H1 (cell line): ENCODE results near the gene TOR4A. TPM values are rescaled to one million over a fixed set of nuclear protein-coding genes. Genes with fewer than 3 reads are reported as not detected.
"Not testable (repeated sequence)": the region's sequence is repeated elsewhere in the genome, so short reads cannot be mapped to it uniquely, and the experiment has no call there.

Experiments used
- CTCF ChIA-PET: fragments of 300-600 bp; sonication (Branson Sonifier 250); formaldehyde crosslinking; loops from one replicate; lab custom pipeline; 2021; ENCODE audit not compliant: partially characterized antibody; lab: Charles Lee
- POLR2A ChIA-PET: fragments of 300-600 bp; sonication (Branson Sonifier 250); formaldehyde crosslinking; loops from one replicate; lab custom pipeline; 2021; ENCODE audit warnings: inconsistent platforms; ENCODE audit not compliant: partially characterized antibody; lab: Charles Lee
- DNase-seq, 2 experiments: peaks; one replicate each; pipeline versions ENCODE4 v3.0.0 to v3.0.0-alpha.2; 2010 to 2022; ENCODE audit warnings: low spot score in 2 of 2, low read depth in 1 of 2, mixed read lengths in 1 of 2
- FAIRE-seq: peaks from 2 replicates; lab custom pipeline; 2011; peaks lifted over from hg19 to GRCh38; lab: Jason Lieb, UNC
- H2AFZ ChIP-seq: 2 replicates; pipeline ENCODE4 v1.8.1; 2012; ENCODE audit warnings: low read length, inconsistent platforms
- H2AK5ac ChIP-seq: 2 replicates; pipeline ENCODE4 v1.6.1; 2013; ENCODE audit warnings: low read depth, low read length
- H2BK120ac ChIP-seq: replicated peaks from 2 replicates; pipeline ENCODE3; 2013; ENCODE audit warnings: low read depth, low read length, inconsistent platforms
- H2BK12ac ChIP-seq: 2 replicates; pipeline ENCODE4 v1.6.1; 2013; ENCODE audit warnings: low read depth, low read length
- H2BK15ac ChIP-seq: 2 replicates; pipeline ENCODE4 v1.6.1; 2013; ENCODE audit warnings: low read length
- H2BK20ac ChIP-seq: 2 replicates; pipeline ENCODE4 v1.6.1; 2013; ENCODE audit warnings: low read length
- H2BK5ac ChIP-seq: 2 replicates; pipeline ENCODE4 v1.6.1; 2013; ENCODE audit warnings: low read depth, low read length
- H3K14ac ChIP-seq: 2 replicates; pipeline ENCODE4 v1.6.1; 2013; ENCODE audit warnings: inconsistent platforms; ENCODE audit not compliant: insufficient read length
- H3K18ac ChIP-seq: 2 replicates; pipeline ENCODE4 v1.6.1; 2013; ENCODE audit warnings: low read length; ENCODE audit errors: extremely low read depth
- H3K23ac ChIP-seq: 2 replicates; pipeline ENCODE4 v1.6.1; 2013; ENCODE audit warnings: inconsistent platforms; ENCODE audit not compliant: insufficient read length
- H3K23me2 ChIP-seq: 2 replicates; pipeline ENCODE4 v1.6.1; 2013; ENCODE audit warnings: low read depth, low read length
- H3K27ac ChIP-seq: 2 replicates; pipeline ENCODE4 v1.6.1; 2011; ENCODE audit warnings: low read depth, low read length, inconsistent platforms
- H3K27me3 ChIP-seq, 4 experiments: replicated peaks in 1 of 4; 1 replicate in 1 of 4; 2 replicates in 3 of 4; pipeline versions ENCODE4 v1.6.1 to v1.8.1; 2011 to 2013; ENCODE audit warnings: low read length in 3 of 4, mild to moderate bottlenecking in 3 of 4, inconsistent platforms in 2 of 4, mixed read lengths in 2 of 4, moderate library complexity in 1 of 4; ENCODE audit not compliant: control insufficient read depth in 3 of 4, insufficient read depth in 3 of 4; ENCODE audit errors: extremely low read depth in 1 of 4
- H3K36me3 ChIP-seq, 4 experiments: 2 replicates each; pipeline versions ENCODE4 v1.6.1 to v1.8.1; 2011 to 2013; ENCODE audit warnings: mild to moderate bottlenecking in 4 of 4, low read length in 3 of 4, moderate library complexity in 2 of 4, control low read depth in 1 of 4, inconsistent platforms in 1 of 4; ENCODE audit not compliant: insufficient read depth in 4 of 4, control insufficient read depth in 2 of 4
- H3K4ac ChIP-seq: replicated peaks from 2 replicates; pipeline ENCODE3; 2013; ENCODE audit warnings: low read length, low read depth, mixed read lengths, inconsistent platforms; ENCODE audit not compliant: insufficient read length
- H3K4me1 ChIP-seq, 4 experiments: replicated peaks in 1 of 4; 1 replicate in 1 of 4; 2 replicates in 3 of 4; pipeline versions ENCODE4 v1.6.1 to v1.8.1; 2011 to 2013; ENCODE audit warnings: low read length in 3 of 4, inconsistent platforms in 2 of 4, mixed read lengths in 1 of 4; ENCODE audit not compliant: insufficient read depth in 4 of 4, control insufficient read depth in 3 of 4
- H3K4me2 ChIP-seq, 2 experiments: 2 replicates each; pipeline versions ENCODE4 v1.6.1 to v1.8.1; 2011 to 2013; ENCODE audit warnings: low read depth in 2 of 2, low read length in 2 of 2, control low read depth in 1 of 2, inconsistent platforms in 1 of 2, mild to moderate bottlenecking in 1 of 2; ENCODE audit not compliant: insufficient read depth in 1 of 2
- H3K4me3 ChIP-seq, 4 experiments: fragments of 200-600, 300-600 bp in 1 of 4; sonication (generic), shearing (Covaris generic), sonication (Bioruptor Twin) in 1 of 4; 2 replicates each; pipeline versions ENCODE4 v1.5.1 to v1.8.1; 2011 to 2016; ENCODE audit warnings: low read length in 4 of 4, low read depth in 3 of 4, control low read depth in 2 of 4, inconsistent platforms in 2 of 4, mild to moderate bottlenecking in 2 of 4, mixed read lengths in 1 of 4, moderate library complexity in 1 of 4; ENCODE audit not compliant: insufficient read depth in 2 of 4; ENCODE audit errors: extremely low read depth in 1 of 4
- H3K56ac ChIP-seq: replicated peaks from 2 replicates; pipeline ENCODE3; 2013; ENCODE audit warnings: low read depth, mild to moderate bottlenecking, mixed read lengths, low read length, inconsistent platforms; ENCODE audit not compliant: insufficient read length
- H3K79me1 ChIP-seq: 2 replicates; pipeline ENCODE4 v1.6.1; 2013; ENCODE audit warnings: low read depth, low read length, control low read depth
- H3K79me2 ChIP-seq, 2 experiments: 2 replicates each; pipeline versions ENCODE4 v1.6.1 to v1.8.1; 2012 to 2013; ENCODE audit warnings: low read length in 2 of 2, mild to moderate bottlenecking in 2 of 2, inconsistent platforms in 1 of 2; ENCODE audit not compliant: insufficient read depth in 2 of 2, control insufficient read depth in 1 of 2
- H3K9ac ChIP-seq, 4 experiments: replicated peaks in 1 of 4; 1 replicate in 1 of 4; 2 replicates in 3 of 4; pipeline versions ENCODE4 v1.6.1 to v1.8.1; 2011 to 2013; ENCODE audit warnings: low read depth in 3 of 4, low read length in 3 of 4, control low read depth in 2 of 4, mild to moderate bottlenecking in 2 of 4, moderate library complexity in 2 of 4, inconsistent platforms in 1 of 4; ENCODE audit errors: extremely low read depth in 1 of 4
- H3K9me3 ChIP-seq, 2 experiments: 2 replicates each; pipeline versions ENCODE4 v1.6.1 to v1.8.1; 2012 to 2013; ENCODE audit warnings: mild to moderate bottlenecking in 2 of 2, moderate library complexity in 2 of 2, control low read depth in 1 of 2, inconsistent platforms in 1 of 2, low read depth in 1 of 2, low read length in 1 of 2, mixed read lengths in 1 of 2; ENCODE audit not compliant: insufficient read depth in 2 of 2
- H4K20me1 ChIP-seq, 2 experiments: replicated peaks in 1 of 2; 2 replicates each; pipeline versions ENCODE3 to v1.8.1; 2011 to 2013; ENCODE audit warnings: inconsistent platforms in 2 of 2, low read length in 2 of 2, mild to moderate bottlenecking in 1 of 2; ENCODE audit not compliant: insufficient read depth in 2 of 2, control insufficient read depth in 1 of 2
- H4K5ac ChIP-seq: 2 replicates; pipeline ENCODE4 v1.6.1; 2013; ENCODE audit warnings: low read length, low read depth, mixed read lengths, inconsistent platforms; ENCODE audit not compliant: insufficient read length
- H4K8ac ChIP-seq: 2 replicates; pipeline ENCODE4 v1.8.0; 2013; ENCODE audit warnings: mild to moderate bottlenecking, moderate library complexity, low read length, inconsistent platforms; ENCODE audit not compliant: insufficient read depth; ENCODE audit errors: extremely low read depth
- H4K91ac ChIP-seq: replicated peaks from 2 replicates; pipeline ENCODE3; 2013; ENCODE audit warnings: low read length, mixed read lengths, inconsistent platforms; ENCODE audit not compliant: insufficient read length
- POLR2AphosphoS5 ChIP-seq: IDR thresholded peaks from 2 replicates; pipeline ENCODE4 v1.6.1; 2011; ENCODE audit warnings: low read depth, low read length
- SP1 ChIP-seq: IDR thresholded peaks from 2 replicates; pipeline ENCODE4 v1.6.1; 2011; ENCODE audit warnings: low read depth, low read length
- WGBS, 2 experiments: shearing (Covaris generic) in 1 of 2; methylation state at CpG; one replicate each; pipeline versions ENCODE4 v1.1.6 to v1.1.7; 2013 to 2015; ENCODE audit warnings: low lambda C conversion rate in 2 of 2, mixed read lengths in 2 of 2, inconsistent platforms in 1 of 2, low coverage in 1 of 2, missing lambda C conversion rate in 1 of 2; ENCODE audit not compliant: insufficient replicate concordance in 2 of 2, insufficient coverage in 1 of 2, insufficient read length in 1 of 2; ENCODE audit errors: extremely low coverage in 1 of 2, missing lambda C conversion rate in 1 of 2; 5-methylcytosine and 5-hydroxymethylcytosine counted together
- polyA plus RNA-seq, 7 experiments: library from polyadenylated mRNA; depleted of rRNA in 3 of 7; stranded (reverse) in 5 of 7; unstranded in 2 of 7; fragments of >200 nt in 5 of 7; fragments of 200-250 nt in 2 of 7; gene quantifications; 1 replicate in 5 of 7; 2 replicates in 1 of 7; 4 replicates in 1 of 7; pipeline versions ENCODE4 v1.2.1 to v1.2.3, GENCODE V29; 2011 to 2013; ENCODE audit warnings: missing spikeins in 2 of 7, mixed read lengths in 2 of 7
- total RNA-seq: library from RNA; stranded (reverse); fragmentation: NEBNext Ultra II Directional; extraction: Animal tissue kit (Norgen Biotek cat#: 25700); gene quantifications from 2 replicates; pipeline ENCODE4 v1.2.1, GENCODE V29; 2021

TOR4A gene
- total and polyA plus RNA-seq, 2 of the 8 experiments (the other 6 are each of a cell fraction or from before 2014, with no cell fraction given): 8.4 to 9.3 TPM

GRCh38 chr9:137243266-137243625 lies 34.3 kb upstream of the TOR4A start:
- H4K5ac ChIP-seq, FAIRE-seq, H3K14ac ChIP-seq, H2BK5ac ChIP-seq, H2BK12ac ChIP-seq, H3K4ac ChIP-seq, H3K18ac ChIP-seq, H3K9ac ChIP-seq, H3K23ac ChIP-seq, H3K56ac ChIP-seq, H3K27ac ChIP-seq, H4K91ac ChIP-seq, DNase-seq, H2AK5ac ChIP-seq, H3K4me2 ChIP-seq, H3K4me3 ChIP-seq, H3K27me3 ChIP-seq, H3K23me2 ChIP-seq, H2BK120ac ChIP-seq, H3K79me1 ChIP-seq, H3K9me3 ChIP-seq, H2BK20ac ChIP-seq, H2AFZ ChIP-seq, H2BK15ac ChIP-seq, H4K8ac ChIP-seq: not testable (repeated sequence)
- Histone ChIP-seq H3K79me2 (peaks cover 0 to 20% of the 10 kb centered on the region in 2 experiments; a peak in 2 of 4 replicates), H4K20me1 (peaks cover 17 to 23% of the 10 kb centered on the region in 2 experiments), H3K4me1 (peaks cover 0 to 20% (median 11%) of the 10 kb centered on the region in 4 experiments; a peak in 5 of 7 replicates), H3K36me3 (peaks cover 6 to 18% (median 15%) of the 10 kb centered on the region in 4 experiments; a peak in 7 of 8 replicates)
- ChIA-PET CTCF (interaction anchor here (0.6 to 9.1 kb wide), 8 partner anchors 10 to 214 kb away, joined by 3 to 113 read pairs (median 5); partner anchors contain the start of genes CYSRT1, RNF208 and RNF224), POLR2A (interaction anchor here (1.1 to 69.9 kb wide), 10 partner anchors 8 to 173 kb away, joined by 3 to 1462 read pairs (median 4); partner anchors contain the start of genes ANAPC2, CYSRT1, NDOR1 and NELFB)
- 99% methylated on average over 18 of the region's 18 CpGs; no CpG with 5 or more reads in 1 of the 2 experiments for WGBS, 2 experiments
- TF ChIP-seq POLR2AphosphoS5: 0 out of 2 replicates have a peak, but pooled peaks have one; percentile 56
- TF ChIP-seq SP1: peak; percentile 44; the same call in 1 of the 2 replicates
